K562 (cell line): ENCODE results near the gene DTYMK. TPM values are rescaled to one million over a fixed set of nuclear protein-coding genes. Genes with fewer than 3 reads are reported as not detected.

Experiments used
- DDX20 ChIP-seq: fragments of 450-650 bp; IDR thresholded peaks from 2 replicates; pipeline ENCODE4 v1.6.1; 2016; ENCODE audit warnings: missing genetic modification characterization, low read depth, mild to moderate bottlenecking, missing compliant biosample characterization, moderate library complexity
- ERF ChIP-seq: fragments of 450-650 bp; formaldehyde crosslinking; IDR thresholded peaks from 2 replicates; pipeline ENCODE4 v1.4.0; 2020; ENCODE audit warnings: mild to moderate bottlenecking, mixed read lengths
- ETV6 ChIP-seq, 3 experiments: fragments of 150-350 bp in 1 of 3; sonication (generic) in 1 of 3; formaldehyde crosslinking in 1 of 3; IDR thresholded peaks; 2 replicates each; pipeline versions ENCODE4 v1.6.1 to v1.8.0; 2014 to 2022; ENCODE audit warnings: borderline replicate concordance in 2 of 3, low read depth in 2 of 3, antibody characterized with exemption in 1 of 3, low read length in 1 of 3, mild to moderate bottlenecking in 1 of 3, missing genetic modification reagents in 1 of 3
- HMG20B ChIP-seq: fragments of 250-450 bp; sonication (Bioruptor Pico); IDR thresholded peaks from 2 replicates; pipeline ENCODE4 v1.5.0; 2021; ENCODE audit warnings: mild to moderate bottlenecking
- KLF13 ChIP-seq: fragments of 450-650 bp; IDR thresholded peaks from 2 replicates; pipeline ENCODE4 v1.6.1; 2016; ENCODE audit warnings: missing genetic modification characterization, low read depth, mild to moderate bottlenecking, missing compliant biosample characterization, moderate library complexity, borderline replicate concordance
- MAFF ChIP-seq: IDR thresholded peaks from 2 replicates; pipeline ENCODE4 v1.6.1; 2012; ENCODE audit warnings: low read length, improper control_type of control experiment
- NFE2L1 ChIP-seq: fragments of 450-650 bp; IDR thresholded peaks from 2 replicates; pipeline ENCODE4 v1.6.1; 2016; ENCODE audit warnings: missing genetic modification characterization, low read depth, mild to moderate bottlenecking, missing compliant biosample characterization, moderate library complexity, borderline replicate concordance
- NRF1 ChIP-seq, 2 experiments: fragments of 450-650 bp; IDR thresholded peaks in 1 of 2; conservative IDR thresholded peaks in 1 of 2; 2 replicates each; pipeline ENCODE4 v1.6.1; 2014; ENCODE audit warnings: mild to moderate bottlenecking in 2 of 2
- POLR2AphosphoS5 ChIP-seq: IDR thresholded peaks from 2 replicates; pipeline ENCODE4 v1.6.1; 2011; ENCODE audit warnings: mild to moderate bottlenecking, low read depth, low read length, moderate library complexity; ENCODE audit not compliant: control insufficient read depth, insufficient read depth
- POLR2G ChIP-seq: fragments of 200-400 bp; formaldehyde crosslinking; IDR thresholded peaks from 2 replicates; pipeline ENCODE4 v1.6.1; 2017; ENCODE audit warnings: low read depth, mild to moderate bottlenecking, antibody characterized with exemption, low read length, moderate library complexity
- POLR3G ChIP-seq: IDR thresholded peaks from 2 replicates; pipeline ENCODE4 v1.6.1; 2011; ENCODE audit not compliant: insufficient read length, insufficient replicate concordance; ENCODE audit errors: extremely low read depth
- RHOXF2B ChIP-seq: fragments of 250-450 bp; sonication (Bioruptor Pico); conservative IDR thresholded peaks from 2 replicates; pipeline ENCODE4 v1.5.1; 2021
- SRSF7 ChIP-seq: fragments of 200-400 bp; formaldehyde crosslinking; optimal IDR thresholded peaks from 2 replicates; pipeline ENCODE3; 2017; ENCODE audit warnings: mild to moderate bottlenecking, low read depth, low read length
- TAF7 ChIP-seq: fragments of 450-650 bp; IDR thresholded peaks from 2 replicates; pipeline ENCODE4 v1.6.1; 2016; ENCODE audit warnings: missing genetic modification characterization, missing compliant biosample characterization
- ZKSCAN3 ChIP-seq: fragments of 250-450 bp; sonication (Bioruptor Pico); IDR thresholded peaks from 2 replicates; pipeline ENCODE4 v1.4.0; 2020
- ZNF184 ChIP-seq: sonication (generic); formaldehyde crosslinking; IDR thresholded peaks from 2 replicates; pipeline ENCODE4 v1.5.0; 2020; ENCODE audit warnings: missing genetic modification reagents
- ZNF282 ChIP-seq: sonication (generic); formaldehyde crosslinking; IDR thresholded peaks from 2 replicates; pipeline ENCODE4 v1.8.1; 2023; ENCODE audit warnings: missing genetic modification reagents
- polyA plus RNA-seq, 8 experiments: library from polyadenylated mRNA; depleted of rRNA in 4 of 8; stranded (reverse) in 5 of 8; unstranded in 3 of 8; fragments of >200 nt; fragmentation: Nextera tagmentation in 2 of 8; fragmentation: Illumina TruSeq in 1 of 8; extraction: Ambion mirVana in 2 of 8; extraction: Trizol in 1 of 8; gene quantifications; 2 replicates each; pipeline versions ENCODE4 v1.2.1 to v1.2.3, GENCODE V29; 2011 to 2014; ENCODE audit warnings: inconsistent platforms in 1 of 8, missing spikeins in 1 of 8
- total RNA-seq, 7 experiments: library from RNA; depleted of rRNA in 6 of 7; stranded (reverse); fragments of >200 nt in 6 of 7; fragmentation: Illumina TruSeq in 2 of 7; extraction: Trizol in 2 of 7; gene quantifications; 2 replicates each; pipeline versions ENCODE4 v1.2.1 to v1.2.3, GENCODE V29; 2011 to 2021; ENCODE audit warnings: low replicate concordance in 1 of 7
- TF ChIP-seq, protein P1 (sequence below): fragments of 250-450 bp; sonication (Bioruptor Pico); IDR thresholded peaks from 2 replicates; pipeline ENCODE4 v1.4.0; 2020; ENCODE audit warnings: mild to moderate bottlenecking, moderate library complexity, borderline replicate concordance
- TF ChIP-seq, protein P2 (sequence below): fragments of 250-450 bp; sonication (Bioruptor Pico); IDR thresholded peaks from 2 replicates; pipeline ENCODE4 v1.5.0; 2021; ENCODE audit warnings: mild to moderate bottlenecking, borderline replicate concordance
- TF ChIP-seq, protein P3 (sequence below), 2 experiments: fragments of 200-800 bp in 1 of 2; sonication (Bioruptor generic) in 1 of 2; sonication (generic) in 1 of 2; formaldehyde crosslinking in 1 of 2; IDR thresholded peaks in 1 of 2; conservative IDR thresholded peaks in 1 of 2; 2 replicates each; pipeline versions ENCODE4 v1.5.0 to v1.6.1; 2016 to 2020; ENCODE audit warnings: missing compliant biosample characterization in 1 of 2, missing genetic modification characterization in 1 of 2, missing genetic modification reagents in 1 of 2

The DTYMK gene
- total and polyA plus RNA-seq, 9 of the 15 experiments (the other 6 are each of a cell fraction or from before 2014, with no cell fraction given): 8.2 to 85.0 (median 47.9) TPM

DNA sequence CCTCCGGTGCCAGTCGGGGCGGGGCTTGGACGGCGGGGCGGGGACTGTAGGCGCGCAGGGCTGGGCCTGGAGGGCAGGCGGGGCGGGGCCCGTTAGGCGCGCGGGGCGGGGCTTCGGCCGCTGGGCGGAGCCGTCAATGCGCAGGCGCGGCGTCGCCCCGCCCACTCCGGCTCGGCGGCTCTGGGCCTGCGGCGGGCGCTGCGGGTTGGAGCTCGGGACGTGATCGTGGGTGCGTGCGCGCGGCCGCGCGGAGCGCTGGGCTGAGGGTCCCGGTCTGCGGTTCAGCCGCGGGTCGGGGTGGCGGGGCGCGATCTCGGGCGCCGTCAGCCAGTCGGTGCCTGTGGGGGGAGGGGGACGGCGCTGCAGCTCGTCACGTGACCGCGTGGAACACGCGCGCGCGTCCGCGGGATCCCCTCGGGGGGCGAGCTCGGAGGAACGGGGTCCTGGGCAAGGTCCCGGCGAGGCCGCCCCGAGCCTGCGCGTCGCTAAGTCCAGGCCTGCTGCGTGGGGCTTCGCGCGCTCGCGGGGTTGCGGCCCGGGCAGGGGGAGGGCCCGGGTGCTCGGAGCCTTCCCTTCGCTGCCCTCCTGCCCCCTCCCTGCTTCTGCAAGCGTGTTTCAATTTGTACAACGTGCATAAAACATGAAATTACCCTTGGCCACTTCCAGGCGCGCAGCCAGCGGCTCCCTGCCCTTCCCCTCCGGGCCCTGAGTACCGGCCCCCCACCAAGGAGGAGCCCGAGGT is 48.0 kb upstream of the DTYMK start, which contains the start of gene D2HGDH (continued):
- TF ChIP-seq ERF: peak; percentile 70; the same call in 1 of the 2 replicates
- TF ChIP-seq MAFF: no peak
- TF ChIP-seq ETV6 (IDR thresholded peaks at IDR 0.05; ENCODE audit: borderline replicate concordance in 1 of 2, low read depth in 2 of 2, low read length in 1 of 2): no peak
- TF ChIP-seq ETV6 (CRISPR knock-in tag; IDR thresholded peaks at IDR 0.05; ENCODE audit: borderline replicate concordance): no peak
- no peak for TF ChIP-seq POLR3G
- no peak for TF ChIP-seq ZNF282
- TF ChIP-seq, protein P1, sequence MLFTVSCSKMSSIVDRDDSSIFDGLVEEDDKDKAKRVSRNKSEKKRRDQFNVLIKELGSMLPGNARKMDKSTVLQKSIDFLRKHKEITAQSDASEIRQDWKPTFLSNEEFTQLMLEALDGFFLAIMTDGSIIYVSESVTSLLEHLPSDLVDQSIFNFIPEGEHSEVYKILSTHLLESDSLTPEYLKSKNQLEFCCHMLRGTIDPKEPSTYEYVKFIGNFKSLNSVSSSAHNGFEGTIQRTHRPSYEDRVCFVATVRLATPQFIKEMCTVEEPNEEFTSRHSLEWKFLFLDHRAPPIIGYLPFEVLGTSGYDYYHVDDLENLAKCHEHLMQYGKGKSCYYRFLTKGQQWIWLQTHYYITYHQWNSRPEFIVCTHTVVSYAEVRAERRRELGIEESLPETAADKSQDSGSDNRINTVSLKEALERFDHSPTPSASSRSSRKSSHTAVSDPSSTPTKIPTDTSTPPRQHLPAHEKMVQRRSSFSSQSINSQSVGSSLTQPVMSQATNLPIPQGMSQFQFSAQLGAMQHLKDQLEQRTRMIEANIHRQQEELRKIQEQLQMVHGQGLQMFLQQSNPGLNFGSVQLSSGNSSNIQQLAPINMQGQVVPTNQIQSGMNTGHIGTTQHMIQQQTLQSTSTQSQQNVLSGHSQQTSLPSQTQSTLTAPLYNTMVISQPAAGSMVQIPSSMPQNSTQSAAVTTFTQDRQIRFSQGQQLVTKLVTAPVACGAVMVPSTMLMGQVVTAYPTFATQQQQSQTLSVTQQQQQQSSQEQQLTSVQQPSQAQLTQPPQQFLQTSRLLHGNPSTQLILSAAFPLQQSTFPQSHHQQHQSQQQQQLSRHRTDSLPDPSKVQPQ (CRISPR knock-in tag): no peak
- no peak for TF ChIP-seq DDX20 (tag)
- TF ChIP-seq, protein P2, sequence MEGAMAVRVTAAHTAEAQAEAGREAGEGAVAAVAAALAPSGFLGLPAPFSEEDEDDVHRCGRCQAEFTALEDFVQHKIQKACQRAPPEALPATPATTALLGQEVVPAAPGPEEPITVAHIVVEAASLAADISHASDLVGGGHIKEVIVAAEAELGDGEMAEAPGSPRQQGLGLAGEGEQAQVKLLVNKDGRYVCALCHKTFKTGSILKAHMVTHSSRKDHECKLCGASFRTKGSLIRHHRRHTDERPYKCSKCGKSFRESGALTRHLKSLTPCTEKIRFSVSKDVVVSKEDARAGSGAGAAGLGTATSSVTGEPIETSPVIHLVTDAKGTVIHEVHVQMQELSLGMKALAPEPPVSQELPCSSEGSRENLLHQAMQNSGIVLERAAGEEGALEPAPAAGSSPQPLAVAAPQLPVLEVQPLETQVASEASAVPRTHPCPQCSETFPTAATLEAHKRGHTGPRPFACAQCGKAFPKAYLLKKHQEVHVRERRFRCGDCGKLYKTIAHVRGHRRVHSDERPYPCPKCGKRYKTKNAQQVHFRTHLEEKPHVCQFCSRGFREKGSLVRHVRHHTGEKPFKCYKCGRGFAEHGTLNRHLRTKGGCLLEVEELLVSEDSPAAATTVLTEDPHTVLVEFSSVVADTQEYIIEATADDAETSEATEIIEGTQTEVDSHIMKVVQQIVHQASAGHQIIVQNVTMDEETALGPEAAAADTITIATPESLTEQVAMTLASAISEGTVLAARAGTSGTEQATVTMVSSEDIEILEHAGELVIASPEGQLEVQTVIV (CRISPR knock-in tag): no peak
- peak; percentile 66 for TF ChIP-seq POLR2AphosphoS5
- TF ChIP-seq, protein P3, sequence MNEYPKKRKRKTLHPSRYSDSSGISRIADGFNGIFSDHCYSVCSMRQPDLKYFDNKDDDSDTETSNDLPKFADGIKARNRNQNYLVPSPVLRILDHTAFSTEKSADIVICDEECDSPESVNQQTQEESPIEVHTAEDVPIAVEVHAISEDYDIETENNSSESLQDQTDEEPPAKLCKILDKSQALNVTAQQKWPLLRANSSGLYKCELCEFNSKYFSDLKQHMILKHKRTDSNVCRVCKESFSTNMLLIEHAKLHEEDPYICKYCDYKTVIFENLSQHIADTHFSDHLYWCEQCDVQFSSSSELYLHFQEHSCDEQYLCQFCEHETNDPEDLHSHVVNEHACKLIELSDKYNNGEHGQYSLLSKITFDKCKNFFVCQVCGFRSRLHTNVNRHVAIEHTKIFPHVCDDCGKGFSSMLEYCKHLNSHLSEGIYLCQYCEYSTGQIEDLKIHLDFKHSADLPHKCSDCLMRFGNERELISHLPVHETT (CRISPR knock-in tag; conservative IDR thresholded peaks at IDR 0.05 in 1 of 2, IDR thresholded peaks at IDR 0.05 in 1 of 2): no peak
- no peak for TF ChIP-seq ZKSCAN3 (CRISPR knock-in tag)
- no peak for TF ChIP-seq NFE2L1
- no peak for TF ChIP-seq KLF13 (tag)
- TF ChIP-seq HMG20B: no peak
- TF ChIP-seq ZNF184 (CRISPR knock-in tag): no peak
- no peak for TF ChIP-seq SRSF7
- TF ChIP-seq POLR2G: peak; percentile 84
- TF ChIP-seq NRF1 (conservative IDR thresholded peaks at IDR 0.05 in 1 of 2, IDR thresholded peaks at IDR 0.05 in 1 of 2): peak in 1 of 2 experiments; percentile 89; a peak in 2 of 4 replicates
- TF ChIP-seq TAF7 (tag): no peak
- TF ChIP-seq RHOXF2B (CRISPR knock-in tag): no peak
